ENCODE data around the gene C1QTNF12. TPM values are rescaled to one million over a fixed set of nuclear protein-coding genes. Genes with fewer than 3 reads are reported as not detected.
A peak's percentile ranks its signal among the peaks of the same experiment; 100 is the strongest.

The C1QTNF12 gene
- polyA plus RNA-seq, 1 donor from 2014 or later: 0.88 TPM

- Mint-ChIP-seq H3K4me3 (no peak overlapping the region), H3K4me1 (peaks cover 0 to 4% (median 0%) of the 10 kb centered on the region in 3 donors), H3K27me3 (no peaks in the 10 kb centered on the region), H3K9me3 (no peaks in the 10 kb centered on the region), H3K36me3 (no peaks in the 10 kb centered on the region), H3K27ac (no peak overlapping the region)
Measured at GRCh38 chr1:1285611-1286311, 39.2 kb upstream of the C1QTNF12 start.

- Mint-ChIP-seq H3K27ac (no peak overlapping the region), H3K4me3 (no peak overlapping the region)
Measured at GRCh38 chr1:1285102-1285571, 38.6 kb upstream of the C1QTNF12 start.

GRCh38 chr1:1284221-1285101 lies 37.9 kb upstream of the C1QTNF12 start:
- no peak overlapping the region for H3K4me3 Mint-ChIP-seq

More at GRCh38 chr1:1285102-1285571, 38.6 kb upstream of the C1QTNF12 start:
- Mint-ChIP-seq H3K36me3 (no peaks in the 10 kb centered on the region), H3K4me1 (peaks cover 0 to 1% (median 0%) of the 10 kb centered on the region in 3 donors), H3K27me3 (no peaks in the 10 kb centered on the region), H3K9me3 (no peaks in the 10 kb centered on the region)

GRCh38 chr1:1283821-1284220 lies 37.3 kb upstream of the C1QTNF12 start:
- peak overlapping the region in 1 of 3 donors; percentile 64 for H3K27ac Mint-ChIP-seq
- H3K4me1 Mint-ChIP-seq: no peaks in the 10 kb centered on the region
- H3K27me3 Mint-ChIP-seq: no peaks in the 10 kb centered on the region
- H3K9me3 Mint-ChIP-seq: no peaks in the 10 kb centered on the region
- no peaks in the 10 kb centered on the region for H3K36me3 Mint-ChIP-seq
- H3K4me3 Mint-ChIP-seq: no peak overlapping the region

More at GRCh38 chr1:1284221-1285101, 37.9 kb upstream of the C1QTNF12 start:
- H3K9me3 Mint-ChIP-seq: no peaks in the 10 kb centered on the region
- H3K4me1 Mint-ChIP-seq: no peaks in the 10 kb centered on the region
- no peaks in the 10 kb centered on the region for H3K36me3 Mint-ChIP-seq
- no peak overlapping the region for H3K27ac Mint-ChIP-seq
- no peaks in the 10 kb centered on the region for H3K27me3 Mint-ChIP-seq

GRCh38 chr1:1282998-1283397 lies 36.5 kb upstream of the C1QTNF12 start:
- no peaks in the 10 kb centered on the region for H3K4me1 Mint-ChIP-seq
- H3K36me3 Mint-ChIP-seq: no peaks in the 10 kb centered on the region
- H3K27me3 Mint-ChIP-seq: no peaks in the 10 kb centered on the region
- peak overlapping the region in 2 of 3 donors; percentile 47 to 64 for H3K27ac Mint-ChIP-seq
- H3K4me3 Mint-ChIP-seq: no peak overlapping the region
- no peaks in the 10 kb centered on the region for H3K9me3 Mint-ChIP-seq

GRCh38 chr1:1281533-1282321 lies 35.2 kb upstream of the C1QTNF12 start:
- no peaks in the 10 kb centered on the region for H3K4me1 Mint-ChIP-seq

GRCh38 chr1:1280782-1281481 lies 34.4 kb upstream of the C1QTNF12 start:
- Mint-ChIP-seq H3K27me3 (no peaks in the 10 kb centered on the region), H3K27ac (no peak overlapping the region), H3K4me3 (no peak overlapping the region), H3K36me3 (no peaks in the 10 kb centered on the region), H3K4me1 (no peaks in the 10 kb centered on the region), H3K9me3 (no peaks in the 10 kb centered on the region)

More at GRCh38 chr1:1281533-1282321, 35.2 kb upstream of the C1QTNF12 start:
- H3K9me3 Mint-ChIP-seq: no peaks in the 10 kb centered on the region
- no peaks in the 10 kb centered on the region for H3K27me3 Mint-ChIP-seq
- no peak overlapping the region for H3K4me3 Mint-ChIP-seq
- H3K36me3 Mint-ChIP-seq: no peaks in the 10 kb centered on the region
- H3K27ac Mint-ChIP-seq: no peak overlapping the region

GRCh38 chr1:1279028-1279427 lies 32.5 kb upstream of the C1QTNF12 start:
- H3K9me3 Mint-ChIP-seq: no peaks in the 10 kb centered on the region
- no peaks in the 10 kb centered on the region for H3K4me1 Mint-ChIP-seq
- H3K4me3 Mint-ChIP-seq: peak overlapping the region in 2 of 4 donors; percentile 48 to 75
- no peak overlapping the region for H3K27ac Mint-ChIP-seq
- H3K36me3 Mint-ChIP-seq: peaks cover 2% of the 10 kb centered on the region
- H3K27me3 Mint-ChIP-seq: no peaks in the 10 kb centered on the region

- H3K9me3 Mint-ChIP-seq: no peaks in the 10 kb centered on the region
Measured at GRCh38 chr1:1278620-1279019, 32.1 kb upstream of the C1QTNF12 start.

GRCh38 chr1:1275836-1276235 lies 29.3 kb upstream of the C1QTNF12 start:
- peak overlapping the region in 1 of 3 donors; percentile 39 for H3K27ac Mint-ChIP-seq
- peaks cover 2% of the 10 kb centered on the region for H3K36me3 Mint-ChIP-seq
- H3K4me1 Mint-ChIP-seq: peaks cover 10 to 15% (median 12%) of the 10 kb centered on the region in 3 donors
- H3K27me3 Mint-ChIP-seq: no peaks in the 10 kb centered on the region
- H3K4me3 Mint-ChIP-seq: peak overlapping the region; percentile 25 to 81 (median 52)
- H3K9me3 Mint-ChIP-seq: no peaks in the 10 kb centered on the region

More at GRCh38 chr1:1278620-1279019, 32.1 kb upstream of the C1QTNF12 start:
- H3K4me1 Mint-ChIP-seq: no peaks in the 10 kb centered on the region
- H3K36me3 Mint-ChIP-seq: peaks cover 2% of the 10 kb centered on the region
- no peak overlapping the region for H3K27ac Mint-ChIP-seq
- H3K27me3 Mint-ChIP-seq: no peaks in the 10 kb centered on the region
- peak overlapping the region in 2 of 4 donors; percentile 48 to 75 for H3K4me3 Mint-ChIP-seq

- peak overlapping the region in 1 of 3 donors; percentile 59 for H3K27ac Mint-ChIP-seq
Measured at GRCh38 chr1:1274931-1275431, 28.5 kb upstream of the C1QTNF12 start.

GRCh38 chr1:1274299-1274930 lies 27.9 kb upstream of the C1QTNF12 start:
- Mint-ChIP-seq H3K4me3 (peak overlapping the region; percentile 67 to 84 (median 76)), H3K4me1 (peaks cover 15 to 26% (median 22%) of the 10 kb centered on the region in 3 donors), H3K27ac (peak overlapping the region in 1 of 3 donors; percentile 59), H3K9me3 (no peaks in the 10 kb centered on the region), H3K36me3 (peaks cover 2% of the 10 kb centered on the region), H3K27me3 (no peaks in the 10 kb centered on the region)

More at GRCh38 chr1:1274931-1275431, 28.5 kb upstream of the C1QTNF12 start:
- peak overlapping the region; percentile 67 to 84 (median 72) for H3K4me3 Mint-ChIP-seq
- H3K9me3 Mint-ChIP-seq: no peaks in the 10 kb centered on the region
- H3K27me3 Mint-ChIP-seq: no peaks in the 10 kb centered on the region
- H3K4me1 Mint-ChIP-seq: peaks cover 12 to 23% (median 19%) of the 10 kb centered on the region in 3 donors
- H3K36me3 Mint-ChIP-seq: peaks cover 2% of the 10 kb centered on the region

GRCh38 chr1:1273512-1274298 lies 27.2 kb upstream of the C1QTNF12 start, which contains the start of gene UBE2J2:
TSS of gene UBE2J2 (minus strand) at chr1:1273854. CDS start at chr1:1267992, 5,862 bp downstream.
- Mint-ChIP-seq H3K27me3 (no peaks in the 10 kb centered on the region), H3K4me1 (peaks cover 15 to 26% (median 24%) of the 10 kb centered on the region in 3 donors), H3K27ac (peak within 1 kb of the TSS; percentile 53 to 90 (median 81)), H3K9me3 (no peaks in the 10 kb centered on the region), H3K36me3 (peaks cover 2% of the 10 kb centered on the region), H3K4me3 (peak within 1 kb of the TSS; percentile 88 to 94 (median 91))
